ENCODE results near the gene THUMPD1.
A peak's percentile ranks its signal among the peaks of the same experiment; 100 is the strongest.
"Not testable (repeated sequence)": the region's sequence is repeated elsewhere in the genome, so short reads cannot be mapped to it uniquely, and the experiment has no call there.

The THUMPD1 gene

DNA sequence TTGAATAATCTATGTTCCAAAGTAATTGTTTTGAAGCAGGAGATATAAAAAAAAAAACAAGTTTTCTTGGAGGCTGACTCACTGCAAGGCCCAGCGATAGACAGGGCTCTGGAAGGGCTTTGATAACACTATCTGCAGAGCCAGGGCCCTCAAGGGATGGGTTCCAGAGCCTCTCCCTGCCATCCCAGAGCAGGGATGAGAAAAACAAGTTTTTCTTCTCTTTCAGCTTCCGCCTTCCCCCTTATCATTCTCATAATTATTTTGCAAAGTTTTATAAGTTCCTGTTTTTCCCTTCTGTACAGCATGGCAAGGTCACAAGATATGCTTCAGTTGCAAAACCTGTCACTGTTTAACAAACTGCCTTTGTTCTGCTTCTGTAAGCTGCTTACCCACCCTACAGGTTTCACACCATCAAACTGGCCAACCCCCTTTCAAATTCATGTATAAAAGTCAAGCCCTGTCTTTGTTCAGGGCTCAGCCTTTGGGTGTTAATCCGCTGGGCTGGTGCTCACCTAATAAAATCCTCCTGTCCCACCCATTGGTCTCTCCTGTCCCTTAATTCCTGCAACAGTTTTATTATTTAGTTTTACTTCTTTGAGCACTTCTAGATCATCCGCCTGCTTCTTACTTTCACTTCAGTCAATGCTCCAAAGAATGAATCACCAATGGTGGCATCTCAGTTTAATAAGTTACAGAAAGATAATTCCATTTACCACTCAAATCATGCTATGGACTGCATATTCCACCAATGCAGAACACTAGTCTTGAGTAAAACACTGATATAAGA lies 5.6 kb upstream of the THUMPD1 start:
- no peak for DNase-seq

DNA sequence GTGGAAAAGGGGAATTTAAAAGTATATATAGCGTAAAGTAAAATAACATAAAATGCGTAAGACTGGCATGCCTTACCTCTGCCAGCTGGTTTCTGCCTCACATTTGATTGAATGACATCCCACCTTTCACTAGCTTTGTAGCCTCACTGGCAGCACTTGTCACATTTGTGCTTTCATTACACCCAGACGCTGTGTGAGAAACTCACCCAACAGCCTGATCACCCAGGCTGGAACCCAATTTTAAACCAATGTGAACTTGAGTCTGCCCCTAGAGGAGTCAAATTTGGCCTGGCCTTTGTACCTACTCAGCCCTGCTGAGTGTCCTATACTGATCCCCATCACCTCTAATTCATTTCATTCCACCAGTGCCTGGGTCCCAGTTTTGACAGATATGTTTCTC lies 4.8 kb upstream of the THUMPD1 start:
- no peak for DNase-seq

DNA sequence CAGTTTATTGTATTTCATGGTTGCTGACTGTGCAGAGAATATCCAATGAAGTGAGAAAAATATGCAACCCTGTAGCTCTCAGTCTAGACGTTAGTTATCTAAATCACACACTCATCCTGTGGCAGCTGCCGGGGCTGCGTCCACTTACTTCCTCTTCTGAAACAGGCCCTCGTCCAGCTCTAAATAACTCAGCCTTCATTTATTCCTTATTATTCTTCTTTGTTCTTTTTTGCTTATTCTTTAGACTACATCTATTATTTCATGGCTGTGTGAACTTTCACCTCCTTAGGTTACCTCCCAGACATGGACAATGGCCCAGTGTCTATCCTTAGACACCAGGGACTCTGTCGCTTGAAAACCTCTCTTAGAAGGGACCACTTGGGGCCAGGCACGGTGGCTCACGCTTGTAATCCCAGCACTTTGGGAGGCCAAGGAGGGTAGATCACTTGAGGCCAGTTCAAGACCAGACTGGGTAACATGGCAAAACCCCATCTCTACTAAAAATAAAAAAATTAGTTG lies 3.4 kb upstream of the THUMPD1 start:
- DNase-seq = peak in 1 of 2 donors; percentile 13

DNA sequence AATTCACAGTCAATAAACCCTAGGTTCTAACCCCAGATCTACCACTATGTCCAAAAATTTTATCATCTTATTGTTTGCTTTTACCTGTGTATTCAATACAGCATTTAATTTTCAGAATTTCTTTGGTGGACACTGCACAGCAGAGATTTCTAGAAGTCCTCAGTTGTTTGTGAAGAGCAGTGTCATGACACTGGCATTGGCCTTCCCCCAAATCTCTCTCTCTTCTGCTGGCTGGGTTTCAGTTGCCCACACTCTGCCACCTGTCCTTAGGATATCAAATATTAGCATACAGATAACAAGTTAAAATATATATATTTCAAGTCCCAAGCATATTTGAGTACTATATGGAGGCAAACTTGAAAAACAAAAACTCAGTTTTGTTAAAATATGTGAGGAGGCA lies 2.0 kb upstream of the THUMPD1 start:
- no peak for DNase-seq

DNA sequence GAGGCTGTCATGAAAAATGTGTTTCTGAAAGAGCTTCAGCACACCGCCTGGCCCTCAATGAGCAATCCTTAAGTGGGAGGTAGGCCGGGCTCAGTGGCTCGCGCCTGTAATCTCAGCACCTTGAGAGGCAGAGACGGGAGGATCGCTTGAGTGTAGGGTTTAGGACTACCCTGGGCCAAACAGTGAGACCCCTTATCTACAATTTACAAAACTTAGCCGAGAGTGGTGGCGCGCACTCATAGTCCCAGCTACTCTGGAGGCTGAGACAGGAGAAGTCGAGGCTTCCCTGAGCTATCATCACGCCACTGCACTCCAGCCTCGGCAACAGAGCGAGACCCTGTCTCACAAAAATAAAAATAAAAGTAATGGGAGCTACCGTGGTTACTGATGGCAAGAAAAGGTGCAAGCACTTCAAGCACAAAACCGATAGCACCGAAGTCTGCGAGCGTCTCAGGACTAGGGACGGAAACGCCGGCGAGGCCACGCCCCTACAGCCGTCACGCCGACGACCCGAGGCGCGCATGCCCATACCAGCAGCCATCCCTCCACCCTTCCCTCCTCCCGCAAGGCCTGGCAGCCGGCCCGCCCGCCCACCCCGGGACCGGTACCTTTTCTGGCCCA lies 607 bp downstream of the THUMPD1 start:
- peak; percentile 92 to 93 for DNase-seq

DNA sequence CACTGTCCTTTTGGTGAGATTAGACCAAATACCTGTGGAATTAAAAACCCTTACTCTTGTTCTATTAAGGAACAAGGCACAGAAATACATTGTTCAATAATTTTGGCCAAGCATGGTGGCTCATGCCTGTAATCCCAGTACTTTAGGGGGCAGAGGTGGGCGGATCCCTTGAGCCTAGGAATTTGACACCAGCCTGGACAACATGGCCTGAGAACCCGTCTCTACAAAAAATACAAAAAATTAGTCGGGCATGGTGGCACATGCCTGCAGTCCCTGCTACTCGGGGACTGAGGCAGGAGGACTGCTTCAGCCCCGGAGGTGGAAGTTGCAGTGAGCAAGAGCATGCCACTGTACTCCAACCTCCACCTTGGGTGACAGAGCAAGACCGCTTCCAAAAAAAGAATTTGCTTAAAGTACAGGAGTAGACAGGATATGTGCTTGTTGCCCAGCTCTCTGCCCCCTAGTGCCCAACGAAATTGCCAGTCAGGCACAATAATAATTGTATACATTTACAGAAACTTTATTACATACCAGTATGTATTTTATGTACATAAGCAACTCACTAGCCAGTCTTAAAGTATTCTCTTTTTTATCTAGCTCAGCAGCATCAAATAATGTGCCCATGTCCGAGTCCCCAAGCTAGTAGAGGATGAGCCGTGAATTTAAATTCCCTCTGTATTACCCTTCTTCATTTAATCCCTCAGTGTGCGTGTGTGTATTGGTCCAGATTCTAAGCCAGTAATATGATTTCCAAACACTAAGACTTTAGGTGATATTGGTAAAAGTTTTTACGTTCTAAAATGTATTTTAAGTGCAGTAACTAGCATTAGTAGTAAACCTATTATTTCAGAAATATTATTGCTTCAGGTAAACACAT lies 1.4 kb downstream of the THUMPD1 start:
- DNase-seq = peak in 1 of 2 donors; percentile 44

DNA sequence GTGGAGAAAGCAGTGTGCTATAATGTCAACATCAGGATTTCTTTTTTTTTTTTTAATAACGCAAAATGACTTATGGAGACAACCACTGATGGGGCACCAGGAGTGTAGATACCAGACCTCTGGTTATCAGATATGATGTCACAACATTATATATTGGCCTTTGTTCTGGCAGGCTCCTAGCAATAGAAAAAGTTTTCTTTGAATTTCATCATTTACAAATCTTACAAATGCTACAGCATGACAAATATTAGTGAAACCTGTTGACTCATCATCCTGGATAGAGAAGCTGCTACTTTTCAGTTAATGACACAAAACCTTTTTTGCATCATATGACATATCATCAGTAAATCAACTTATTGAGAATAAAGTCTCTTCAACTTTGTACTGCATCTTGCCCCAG lies 6.1 kb downstream of the THUMPD1 start:
- no peak for DNase-seq

DNA sequence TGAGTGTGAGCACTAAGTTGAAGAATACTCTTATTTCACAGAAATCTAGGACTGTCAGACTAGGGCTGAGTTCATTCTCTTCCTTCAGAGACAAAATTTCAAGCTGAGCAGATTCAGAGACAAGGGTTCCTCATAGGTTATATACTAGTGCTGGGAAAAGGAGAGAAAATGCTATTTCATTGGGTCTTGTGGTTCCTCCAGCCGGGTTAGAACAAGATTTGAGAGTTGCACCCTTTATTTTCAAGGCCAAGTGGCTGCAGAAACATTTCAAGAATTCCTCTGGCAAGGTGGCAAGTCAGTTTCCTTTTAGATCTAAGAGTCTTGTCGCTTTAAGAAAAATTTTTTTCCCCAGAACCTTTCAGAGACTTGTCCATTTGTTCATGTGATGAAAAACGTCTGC lies 6.8 kb downstream of the THUMPD1 start:
- DNase-seq = no peak

DNA sequence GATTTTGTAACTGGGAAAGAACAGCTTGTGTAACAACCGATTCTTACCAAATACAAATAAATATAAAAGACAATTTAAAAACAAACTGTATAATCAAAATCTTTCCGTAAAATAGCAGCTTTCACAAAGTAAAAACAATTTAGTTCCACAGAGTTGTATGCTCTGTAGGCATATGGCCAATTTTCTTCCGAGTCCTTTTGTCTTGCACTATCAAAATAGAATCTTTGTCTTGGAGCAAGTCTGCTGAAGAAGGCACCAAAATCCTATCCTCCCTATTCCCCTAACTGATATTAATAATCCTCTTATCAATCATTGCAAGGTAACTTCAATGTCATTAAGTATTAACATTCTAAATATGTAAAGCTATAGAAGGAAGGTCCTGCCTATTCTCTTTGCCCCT lies 7.6 kb downstream of the THUMPD1 start:
- DNase-seq = no peak

DNA sequence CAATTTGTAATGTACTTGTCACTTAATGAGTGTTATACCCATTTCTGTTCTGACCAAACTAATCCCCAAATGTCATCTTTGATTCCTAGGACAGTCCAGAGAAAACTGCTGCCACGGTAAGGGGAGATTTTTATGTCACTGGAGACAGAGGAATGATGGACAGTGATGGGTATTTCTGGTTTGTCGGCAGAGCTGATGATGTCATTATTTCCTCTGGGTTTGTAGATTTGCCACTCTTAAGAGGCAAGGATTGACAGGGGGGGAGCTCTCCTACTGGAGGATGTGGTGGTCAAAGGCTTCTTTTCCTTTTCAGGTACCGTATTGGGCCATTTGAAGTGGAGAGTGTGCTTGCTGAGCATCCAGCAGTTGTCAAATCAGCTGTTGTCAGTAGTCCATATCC lies 12.5 kb downstream of the THUMPD1 start:
- DNase-seq = no peak

DNA sequence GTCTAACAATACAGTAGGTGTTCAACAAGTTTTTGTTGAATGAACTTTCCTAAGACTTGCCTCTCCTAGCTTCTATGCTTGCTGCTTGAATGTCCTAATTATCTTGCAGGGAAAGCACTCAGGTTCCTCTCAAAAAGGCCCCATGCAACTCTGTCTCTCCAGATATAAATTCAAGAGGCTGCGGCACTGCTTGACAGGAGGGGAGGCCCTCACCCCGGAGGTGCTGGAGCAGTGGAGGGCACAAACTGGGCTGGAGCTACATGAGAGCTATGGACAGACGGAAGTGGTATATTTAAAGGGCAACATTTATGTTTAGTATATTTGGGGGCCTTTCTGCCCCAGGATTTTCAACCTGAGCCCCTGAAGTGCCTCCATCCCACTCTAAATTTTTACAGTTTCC lies 14.4 kb downstream of the THUMPD1 start:
- no peak for DNase-seq

DNA sequence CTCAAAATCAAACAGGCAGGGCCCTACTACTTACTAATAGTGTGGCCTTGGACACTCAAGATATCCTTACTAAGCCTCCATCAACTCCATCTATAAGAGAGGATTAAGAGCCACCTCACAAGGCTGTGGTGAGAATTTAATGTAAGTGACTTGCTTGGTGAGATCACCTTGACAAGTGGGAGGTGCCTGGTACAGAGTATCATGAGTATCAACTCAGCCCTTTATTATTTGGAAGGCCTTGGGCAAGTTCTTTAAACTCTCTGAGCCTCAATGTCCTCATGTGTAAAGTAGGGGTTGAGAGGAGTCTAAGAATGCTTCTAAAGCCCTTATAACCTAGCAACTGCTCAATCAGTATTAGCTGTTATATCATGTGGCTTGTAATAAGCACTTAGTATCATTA lies 15.0 kb downstream of the THUMPD1 start:
- DNase-seq = no peak

DNA sequence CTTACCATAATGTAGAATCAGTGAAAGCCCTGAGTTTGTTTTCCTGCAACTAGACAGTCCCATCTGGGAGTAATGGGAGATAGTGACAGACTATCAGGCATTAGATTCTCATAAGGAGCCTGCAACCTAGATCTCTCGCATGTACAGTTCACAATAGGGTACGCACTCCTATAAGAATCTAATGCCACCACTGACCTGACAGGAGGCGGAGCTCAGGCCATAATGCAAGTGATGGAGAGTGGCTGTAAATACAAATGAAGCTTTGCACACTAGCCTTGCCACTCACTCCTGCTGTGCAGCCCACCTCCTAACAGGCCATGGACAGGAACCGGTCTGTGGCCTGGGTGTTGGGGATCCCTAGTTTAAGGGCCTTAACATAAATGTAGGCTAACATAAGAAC lies 21.4 kb downstream of the THUMPD1 start:
- no peak for DNase-seq

DNA sequence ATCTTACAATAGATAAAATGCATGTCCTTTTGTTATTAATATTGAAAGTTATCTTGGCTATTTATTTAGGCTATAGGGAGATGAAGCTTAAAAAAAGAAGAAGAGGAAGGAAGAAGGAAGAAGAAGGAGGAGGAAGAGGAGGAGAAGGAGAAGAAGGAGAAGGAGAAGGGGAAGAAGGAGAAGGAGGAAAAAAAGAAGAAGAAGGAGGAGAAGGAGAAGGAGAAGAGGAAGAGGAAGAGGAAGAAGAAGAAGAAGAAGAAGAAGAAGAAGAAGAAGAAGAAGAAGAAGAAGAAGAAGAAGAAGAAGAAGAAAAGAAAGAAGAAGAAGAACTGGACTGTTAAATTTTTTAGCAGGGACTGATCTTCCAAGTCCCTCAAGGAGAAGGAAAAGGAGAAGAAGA lies 23.9 kb downstream of the THUMPD1 start:
- DNase-seq = not testable (repeated sequence)

DNA sequence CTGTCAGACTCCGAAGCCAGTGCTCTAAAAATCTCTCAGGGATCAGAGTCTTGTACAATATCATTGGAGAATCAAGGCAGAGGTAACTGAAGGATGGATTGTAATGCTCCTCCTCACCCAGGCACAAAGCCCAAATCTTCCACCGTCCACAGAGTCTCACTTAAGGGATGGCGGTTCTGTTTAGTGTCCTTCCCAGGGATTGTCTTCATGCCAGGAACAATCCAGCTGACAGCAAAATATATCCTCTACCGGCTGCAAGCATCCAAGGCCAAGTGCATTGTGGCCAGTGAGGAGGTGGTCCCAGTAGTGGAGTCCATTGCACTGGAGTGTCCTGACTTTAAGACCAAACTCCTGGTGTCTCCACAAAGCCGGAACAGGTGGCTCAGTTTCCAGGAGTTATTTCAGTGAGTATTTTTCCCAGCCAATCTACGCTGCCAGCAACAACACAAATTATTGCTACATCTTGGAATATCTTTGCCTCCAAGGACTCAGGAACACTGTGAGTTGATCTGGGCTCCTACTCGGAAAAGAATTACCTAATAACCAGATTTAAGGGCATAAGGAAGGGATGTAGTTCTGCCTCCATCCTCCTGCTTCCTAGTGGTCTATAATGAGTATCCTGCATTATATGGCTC lies 30.2 kb downstream of the THUMPD1 start:
- DNase-seq = no peak

DNA sequence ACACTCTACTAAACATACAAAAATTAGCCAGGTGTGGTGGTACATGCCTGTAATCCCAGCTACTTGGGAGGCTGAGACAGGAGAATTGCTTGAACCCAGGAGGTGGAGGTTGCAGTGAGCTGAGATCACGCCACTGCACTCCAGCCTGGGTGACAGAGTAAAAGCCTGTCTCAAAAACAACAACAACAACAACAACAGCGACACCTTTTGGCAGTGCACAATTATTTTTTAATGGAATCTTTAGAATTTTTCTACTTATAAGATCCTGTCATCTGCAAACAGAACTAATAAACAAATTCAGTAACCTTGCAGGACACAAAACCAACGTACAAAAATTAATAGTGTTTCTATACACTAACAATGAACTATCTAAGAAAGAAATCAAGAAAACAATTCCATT lies 33.5 kb downstream of the THUMPD1 start:
- DNase-seq = not testable (repeated sequence)

DNA sequence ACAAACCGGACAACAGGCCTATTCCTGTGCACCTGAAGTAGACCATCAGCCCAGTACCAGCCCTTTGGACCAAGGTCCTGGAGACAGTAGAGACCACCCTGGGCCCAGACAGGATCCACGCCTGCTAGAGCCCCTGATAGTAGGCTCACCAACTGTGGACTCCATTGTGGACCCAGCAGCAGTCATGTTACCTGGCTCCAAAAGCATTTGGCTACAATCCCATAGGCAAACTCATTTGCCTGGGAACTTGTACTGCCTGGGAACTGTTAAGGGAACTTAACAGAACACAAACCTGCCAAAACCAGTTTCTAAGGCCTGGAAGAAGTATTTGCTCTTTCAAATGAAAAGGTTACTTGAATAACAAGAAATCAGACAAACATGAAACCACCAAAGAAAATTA lies 34.2 kb downstream of the THUMPD1 start:
- no peak for DNase-seq

DNA sequence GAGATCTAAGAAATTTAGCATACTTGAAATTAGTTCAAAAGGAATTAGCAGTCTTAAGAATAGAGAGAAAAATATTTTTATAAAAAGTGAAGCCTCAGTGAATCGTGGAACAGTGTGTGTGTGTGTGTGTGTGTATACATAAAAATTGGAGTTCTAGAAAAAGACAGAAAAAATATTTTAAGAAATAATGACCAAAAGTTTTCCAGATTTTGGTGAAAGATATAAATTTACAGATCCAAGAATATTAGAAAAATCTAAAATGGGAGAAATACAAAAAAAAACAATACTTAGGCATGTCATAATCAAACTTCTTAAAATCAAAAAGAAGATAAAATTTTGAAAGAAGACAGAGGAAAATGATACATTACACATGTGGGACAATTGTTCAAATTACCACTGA lies 35.6 kb downstream of the THUMPD1 start:
- not testable (repeated sequence) for DNase-seq

DNA sequence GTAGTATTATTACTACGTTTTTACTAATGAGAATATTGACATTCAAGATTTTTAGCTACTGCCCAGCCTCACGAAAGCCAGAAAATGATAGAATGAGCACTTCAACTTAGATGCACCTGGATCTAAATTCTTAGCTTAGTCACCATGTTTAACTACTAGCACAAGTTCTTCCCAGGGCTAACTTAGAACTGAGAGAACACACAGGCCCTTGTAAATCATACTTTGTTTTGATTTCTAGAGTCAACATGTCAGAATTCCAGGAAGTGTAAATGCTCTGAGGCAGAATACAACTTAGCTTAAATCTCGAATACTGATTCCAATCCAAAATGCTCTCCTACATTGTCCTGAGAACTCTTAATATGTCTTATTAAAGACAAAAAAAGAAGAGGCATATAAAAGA lies 37.3 kb downstream of the THUMPD1 start:
- no peak for DNase-seq

DNA sequence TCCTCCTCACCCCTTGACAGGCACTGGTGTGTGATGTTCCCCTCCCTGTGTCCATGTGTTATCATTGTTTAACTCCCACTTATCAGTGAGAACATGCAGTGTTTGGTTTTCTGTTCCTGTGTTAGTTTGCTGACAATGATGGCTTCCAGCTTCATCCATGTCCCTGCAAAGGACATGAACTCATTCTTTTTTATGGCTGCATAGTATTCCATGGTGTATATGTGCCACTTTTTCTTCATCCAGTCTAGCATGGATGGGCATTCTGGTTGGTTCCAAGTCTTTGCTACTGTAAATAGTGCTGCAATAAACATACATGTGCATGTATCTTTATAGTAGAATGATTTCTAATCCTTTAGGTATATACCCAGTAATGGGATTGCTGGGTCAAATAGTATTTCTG lies 39.9 kb downstream of the THUMPD1 start:
- not testable (repeated sequence) for DNase-seq

DNA sequence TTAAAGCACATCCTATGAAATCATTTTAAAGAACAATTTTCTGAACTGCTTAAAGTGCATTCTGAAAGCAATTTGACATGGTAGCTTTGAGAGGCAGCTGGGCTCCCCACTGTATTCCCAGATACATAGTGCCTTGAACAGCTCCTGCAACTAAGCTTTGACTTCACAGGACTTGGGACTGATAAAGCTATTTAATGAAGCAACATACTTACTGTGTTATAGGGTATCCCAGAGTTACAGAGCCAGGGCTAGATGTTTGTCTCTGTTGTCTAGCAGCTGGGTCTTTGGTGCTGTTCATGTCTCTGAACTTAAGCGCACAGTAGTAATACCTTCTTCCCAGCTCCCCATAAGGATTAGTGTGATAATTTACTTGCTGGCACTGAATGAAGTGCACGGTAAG lies 45.0 kb downstream of the THUMPD1 start:
- no peak for DNase-seq

DNA sequence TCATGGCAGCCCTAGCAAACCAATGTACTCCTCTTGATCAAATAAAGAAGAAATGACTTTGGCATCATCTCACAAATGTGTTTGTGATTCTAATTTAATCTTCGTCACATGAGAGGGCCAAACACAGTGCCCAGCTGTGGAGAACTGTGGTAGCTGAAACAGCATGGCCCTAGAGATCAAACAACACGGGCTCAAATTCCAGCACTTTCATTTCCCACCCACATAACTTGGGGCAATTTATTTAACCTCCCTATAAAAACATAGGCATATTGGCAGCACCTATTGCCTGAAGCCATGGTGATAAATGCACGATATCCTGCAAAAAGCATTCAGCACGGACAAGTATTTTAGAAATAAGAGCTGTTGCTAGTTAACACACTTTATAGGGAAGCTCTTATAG lies 46.6 kb downstream of the THUMPD1 start:
- no peak for DNase-seq

DNA sequence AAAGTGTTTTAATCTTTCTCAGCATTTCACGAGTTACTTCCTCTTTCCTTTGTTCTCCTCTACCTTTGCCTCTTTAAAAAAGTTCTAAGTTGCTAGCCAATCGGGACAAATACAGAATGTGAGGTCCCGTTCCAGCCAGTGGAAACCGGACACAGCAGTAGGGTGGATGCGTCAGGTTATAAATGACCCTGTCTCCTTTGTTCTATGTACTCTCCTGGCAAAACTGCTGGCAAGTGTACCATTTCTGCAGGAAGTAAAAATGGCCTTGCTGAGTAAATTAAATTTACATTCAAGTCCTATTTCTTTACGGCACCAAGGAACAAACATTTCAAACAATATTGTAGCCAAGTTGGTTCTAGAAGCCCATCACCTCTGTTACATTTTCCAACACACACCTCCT lies 47.5 kb downstream of the THUMPD1 start:
- DNase-seq = not testable (repeated sequence)

Data from CD4-positive, alpha-beta T cell treated with Interferon alpha-2 for 1 hour (primary cell).